OCI-LY3 (cell line): ENCODE data around the gene IKZF5.

Experiments
- EZH2phosphoT487 ChIP-seq: fragments of 200-600 bp; shearing (Covaris generic); IDR thresholded peaks from 2 replicates; pipeline ENCODE4 v1.6.1; 2018; ENCODE audit warnings: antibody characterized with exemption, mixed run types, low read depth
- TF ChIP-seq, protein P1 (sequence below): fragments of 200-600, 300-600 bp; sonication (generic); IDR thresholded peaks from 2 replicates; pipeline ENCODE4 v1.5.1; 2014; ENCODE audit warnings: antibody characterized with exemption, low read length, low read depth

DNA sequence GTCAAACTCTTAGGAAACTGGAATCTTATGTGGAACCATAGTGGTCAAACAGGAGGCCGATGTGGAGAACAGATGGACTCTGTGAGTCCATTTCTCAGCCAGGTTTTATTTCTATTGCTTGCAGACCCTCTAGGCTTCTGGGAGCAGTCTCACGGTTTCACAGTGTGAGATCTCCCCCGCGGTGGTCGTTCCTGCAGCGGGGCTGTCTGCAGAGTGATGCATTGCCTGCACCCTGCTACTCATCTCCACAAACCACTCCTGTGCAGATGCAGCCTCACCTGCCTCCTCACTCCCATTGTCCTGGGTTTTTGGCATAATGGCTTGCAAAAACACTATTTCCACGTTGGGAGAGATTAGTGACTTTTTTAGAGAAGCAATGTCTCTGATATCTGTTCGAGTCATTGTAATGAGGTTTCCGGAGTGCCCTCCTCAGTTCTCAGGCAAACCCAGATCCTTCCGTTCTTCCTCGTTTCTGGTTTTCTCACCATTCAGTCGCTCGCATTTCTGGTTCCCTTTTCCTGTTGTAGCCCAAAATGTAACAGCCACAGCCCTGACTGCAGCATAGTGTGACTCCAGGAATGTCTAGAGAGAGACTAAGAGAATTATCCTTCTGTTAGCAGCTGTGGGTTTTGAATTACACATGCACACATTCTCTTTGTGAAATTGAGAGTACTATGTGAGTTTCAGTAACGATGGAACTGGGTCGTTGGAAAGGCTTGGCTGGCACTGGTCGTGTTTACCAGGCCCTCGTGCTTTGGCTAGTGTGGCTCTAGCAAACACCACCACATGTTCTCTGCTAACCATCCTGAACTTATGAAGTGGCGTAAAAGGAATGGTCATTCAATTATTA is 30.4 kb upstream of the IKZF5 start:
- TF ChIP-seq, protein P1, sequence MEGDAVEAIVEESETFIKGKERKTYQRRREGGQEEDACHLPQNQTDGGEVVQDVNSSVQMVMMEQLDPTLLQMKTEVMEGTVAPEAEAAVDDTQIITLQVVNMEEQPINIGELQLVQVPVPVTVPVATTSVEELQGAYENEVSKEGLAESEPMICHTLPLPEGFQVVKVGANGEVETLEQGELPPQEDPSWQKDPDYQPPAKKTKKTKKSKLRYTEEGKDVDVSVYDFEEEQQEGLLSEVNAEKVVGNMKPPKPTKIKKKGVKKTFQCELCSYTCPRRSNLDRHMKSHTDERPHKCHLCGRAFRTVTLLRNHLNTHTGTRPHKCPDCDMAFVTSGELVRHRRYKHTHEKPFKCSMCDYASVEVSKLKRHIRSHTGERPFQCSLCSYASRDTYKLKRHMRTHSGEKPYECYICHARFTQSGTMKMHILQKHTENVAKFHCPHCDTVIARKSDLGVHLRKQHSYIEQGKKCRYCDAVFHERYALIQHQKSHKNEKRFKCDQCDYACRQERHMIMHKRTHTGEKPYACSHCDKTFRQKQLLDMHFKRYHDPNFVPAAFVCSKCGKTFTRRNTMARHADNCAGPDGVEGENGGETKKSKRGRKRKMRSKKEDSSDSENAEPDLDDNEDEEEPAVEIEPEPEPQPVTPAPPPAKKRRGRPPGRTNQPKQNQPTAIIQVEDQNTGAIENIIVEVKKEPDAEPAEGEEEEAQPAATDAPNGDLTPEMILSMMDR = no peak
- TF ChIP-seq EZH2phosphoT487 = no peak
